Muscle layer of duodenum (tissue), 2 donors: ENCODE data around the gene DIAPH1.

ENCODE experiments used
- H3K27ac ChIP-seq: one replicate; pipeline ENCODE4 v1.7.0; 2013; ENCODE audit warnings: mild to moderate bottlenecking, low read length
- H3K27me3 ChIP-seq: one replicate; pipeline ENCODE4 v1.7.0; 2013; ENCODE audit warnings: low read depth, mild to moderate bottlenecking, control low read depth, low read length
- H3K36me3 ChIP-seq, 2 donors: one replicate each; pipeline ENCODE4 v1.7.0; 2013; ENCODE audit warnings: low read length in 2 of 2, control low read depth in 1 of 2, mild to moderate bottlenecking in 1 of 2; ENCODE audit not compliant: insufficient read depth in 2 of 2, control insufficient read depth in 1 of 2
- H3K4me1 ChIP-seq, 2 donors: one replicate each; pipeline ENCODE4 v1.7.0; 2013; ENCODE audit warnings: low read length in 2 of 2, mild to moderate bottlenecking in 2 of 2, control low read depth in 1 of 2, moderate library complexity in 1 of 2; ENCODE audit not compliant: insufficient read depth in 2 of 2, control insufficient read depth in 1 of 2
- H3K4me3 ChIP-seq, 2 donors: one replicate each; pipeline ENCODE4 v1.7.0; 2013; ENCODE audit warnings: low read length in 2 of 2, low read depth in 1 of 2, mild to moderate bottlenecking in 1 of 2
- H3K9me3 ChIP-seq, 2 donors: one replicate each; pipeline ENCODE4 v1.7.0; 2013; ENCODE audit warnings: low read length in 2 of 2, control low read depth in 1 of 2, mild to moderate bottlenecking in 1 of 2; ENCODE audit not compliant: control insufficient read depth in 1 of 2
- donor health status: healthy.

The DIAPH1 gene

GRCh38 chr5:141465351-141465750, 153.4 kb downstream of the DIAPH1 start:
- no peak overlapping the region for H3K27ac ChIP-seq
- H3K36me3 ChIP-seq: no peaks in the 10 kb centered on the region
- H3K4me1 ChIP-seq: no peaks in the 10 kb centered on the region
- H3K4me3 ChIP-seq: no peak overlapping the region
- no peaks in the 10 kb centered on the region for H3K27me3 ChIP-seq
- no peaks in the 10 kb centered on the region for H3K9me3 ChIP-seq
